Effector memory CD4-positive, alpha-beta T cell (primary cell): ENCODE data around the gene PSRC1.

Source experiments
- DNase-seq, 3 donors: peaks; one replicate each; pipeline ENCODE4 v3.0.0-alpha.2; 2020
- H3K27ac ChIP-seq: 2 replicates; pipeline ENCODE4 v1.7.0; 2013; ENCODE audit warnings: mild to moderate bottlenecking, low read length, moderate library complexity; ENCODE audit not compliant: insufficient read depth, poor library complexity, severe bottlenecking
- H3K27me3 ChIP-seq: replicated peaks from 2 replicates; pipeline ENCODE4 v1.7.0; 2013; ENCODE audit warnings: mild to moderate bottlenecking, low read length; ENCODE audit not compliant: insufficient read depth, control insufficient read depth, poor library complexity, severe bottlenecking
- H3K36me3 ChIP-seq: 2 replicates; pipeline ENCODE4 v1.7.0; 2013; ENCODE audit warnings: mild to moderate bottlenecking, low read length, moderate library complexity; ENCODE audit not compliant: control insufficient read depth, insufficient read depth
- H3K4me1 ChIP-seq: 2 replicates; pipeline ENCODE4 v1.7.0; 2013; ENCODE audit warnings: low read length, mild to moderate bottlenecking; ENCODE audit not compliant: control insufficient read depth, insufficient read depth, poor library complexity, severe bottlenecking
- H3K4me3 ChIP-seq: 2 replicates; pipeline ENCODE4 v1.7.0; 2013; ENCODE audit warnings: low read length, low read depth, mild to moderate bottlenecking; ENCODE audit not compliant: insufficient read depth, poor library complexity, severe bottlenecking
- H3K9me3 ChIP-seq: 2 replicates; pipeline ENCODE4 v1.7.0; 2013; ENCODE audit warnings: mild to moderate bottlenecking, low read length, moderate library complexity; ENCODE audit not compliant: control insufficient read depth

Gene PSRC1

DNA sequence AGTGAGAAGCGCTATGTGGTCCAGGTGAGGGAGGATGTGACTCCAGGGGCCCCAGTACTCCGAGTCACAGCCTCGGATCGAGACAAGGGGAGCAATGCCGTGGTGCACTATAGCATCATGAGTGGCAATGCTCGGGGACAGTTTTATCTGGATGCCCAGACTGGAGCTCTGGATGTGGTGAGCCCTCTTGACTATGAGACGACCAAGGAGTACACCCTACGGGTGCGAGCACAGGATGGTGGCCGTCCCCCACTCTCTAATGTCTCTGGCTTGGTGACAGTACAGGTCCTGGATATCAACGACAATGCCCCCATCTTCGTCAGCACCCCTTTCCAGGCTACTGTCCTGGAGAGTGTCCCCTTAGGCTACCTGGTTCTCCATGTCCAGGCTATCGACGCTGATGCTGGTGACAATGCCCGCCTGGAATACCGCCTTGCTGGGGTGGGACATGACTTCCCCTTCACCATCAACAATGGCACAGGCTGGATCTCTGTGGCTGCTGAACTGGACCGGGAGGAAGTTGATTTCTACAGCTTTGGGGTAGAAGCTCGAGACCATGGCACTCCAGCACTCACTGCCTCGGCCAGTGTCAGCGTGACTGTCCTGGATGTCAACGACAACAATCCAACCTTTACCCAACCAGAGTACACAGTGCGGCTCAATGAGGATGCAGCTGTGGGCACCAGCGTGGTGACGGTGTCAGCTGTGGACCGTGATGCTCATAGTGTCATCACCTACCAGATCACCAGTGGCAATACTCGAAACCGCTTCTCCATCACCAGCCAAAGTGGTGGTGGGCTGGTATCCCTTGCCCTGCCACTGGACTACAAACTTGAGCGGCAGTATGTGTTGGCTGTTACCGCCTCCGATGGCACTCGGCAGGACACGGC is 31.4 kb downstream of the PSRC1 start:
- Histone ChIP-seq H3K9me3 (no peaks in the 10 kb centered on the region), H3K27me3 (no peaks in the 10 kb centered on the region), H3K27ac (no peak overlapping the region), H3K4me1 (peaks cover 4% of the 10 kb centered on the region), H3K4me3 (no peak overlapping the region), H3K36me3 (no peaks in the 10 kb centered on the region)
- DNase-seq: no peak

DNA sequence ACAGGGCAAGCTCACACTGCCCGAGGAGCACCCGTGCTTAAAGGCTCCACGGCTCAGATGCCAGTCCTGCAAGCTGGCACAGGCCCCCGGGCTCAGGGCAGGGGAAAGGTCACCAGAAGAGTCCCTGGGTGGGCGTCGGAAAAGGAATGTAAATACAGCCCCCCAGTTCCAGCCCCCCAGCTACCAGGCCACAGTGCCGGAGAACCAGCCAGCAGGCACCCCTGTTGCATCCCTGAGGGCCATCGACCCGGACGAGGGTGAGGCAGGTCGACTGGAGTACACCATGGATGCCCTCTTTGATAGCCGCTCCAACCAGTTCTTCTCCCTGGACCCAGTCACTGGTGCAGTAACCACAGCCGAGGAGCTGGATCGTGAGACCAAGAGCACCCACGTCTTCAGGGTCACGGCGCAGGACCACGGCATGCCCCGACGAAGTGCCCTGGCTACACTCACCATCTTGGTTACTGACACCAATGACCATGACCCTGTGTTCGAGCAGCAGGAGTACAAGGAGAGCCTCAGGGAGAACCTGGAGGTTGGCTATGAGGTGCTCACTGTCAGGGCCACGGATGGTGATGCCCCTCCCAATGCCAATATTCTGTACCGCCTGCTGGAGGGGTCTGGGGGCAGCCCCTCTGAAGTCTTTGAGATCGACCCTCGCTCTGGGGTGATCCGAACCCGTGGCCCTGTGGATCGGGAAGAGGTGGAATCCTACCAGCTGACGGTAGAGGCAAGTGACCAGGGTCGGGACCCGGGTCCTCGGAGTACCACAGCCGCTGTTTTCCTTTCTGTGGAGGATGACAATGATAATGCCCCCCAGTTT is 32.3 kb downstream of the PSRC1 start:
- no peaks in the 10 kb centered on the region for H3K36me3 ChIP-seq
- H3K4me1 ChIP-seq: peaks cover 4% of the 10 kb centered on the region

DNA sequence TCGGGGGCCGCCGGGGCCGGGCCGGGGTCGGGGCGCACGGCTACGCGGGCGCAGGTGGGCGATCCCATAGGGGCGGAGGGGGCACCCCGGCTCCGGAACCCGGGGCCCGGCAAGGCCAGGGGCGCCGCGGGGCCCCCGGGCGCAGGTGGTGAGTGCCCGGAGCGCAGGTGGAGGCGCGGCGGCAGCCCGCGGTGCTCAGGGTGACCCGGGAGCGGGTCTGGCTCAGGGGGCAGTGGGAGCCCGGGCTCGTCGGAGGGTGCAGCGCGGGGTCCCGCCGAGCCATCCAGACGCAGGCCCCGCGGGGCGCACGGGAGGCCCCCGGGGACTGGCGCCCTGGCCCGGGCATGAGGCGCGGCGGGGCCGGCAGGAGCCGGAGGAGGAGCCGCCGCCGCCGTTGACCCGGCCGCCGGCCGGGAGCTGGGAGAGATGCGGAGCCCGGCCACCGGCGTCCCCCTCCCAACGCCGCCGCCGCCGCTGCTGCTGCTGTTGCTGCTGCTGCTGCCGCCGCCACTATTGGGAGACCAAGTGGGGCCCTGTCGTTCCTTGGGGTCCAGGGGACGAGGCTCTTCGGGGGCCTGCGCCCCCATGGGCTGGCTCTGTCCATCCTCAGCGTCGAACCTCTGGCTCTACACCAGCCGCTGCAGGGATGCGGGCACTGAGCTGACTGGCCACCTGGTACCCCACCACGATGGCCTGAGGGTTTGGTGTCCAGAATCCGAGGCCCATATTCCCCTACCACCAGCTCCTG is 33.1 kb downstream of the PSRC1 start:
- Histone ChIP-seq H3K27ac (no peak overlapping the region), H3K36me3 (no peaks in the 10 kb centered on the region), H3K27me3 (no peaks in the 10 kb centered on the region), H3K4me3 (peak overlapping the region; percentile 23), H3K4me1 (peaks cover 4% of the 10 kb centered on the region), H3K9me3 (no peaks in the 10 kb centered on the region)
- no peak for DNase-seq

More for the DNA sequence above, 32.3 kb downstream of the PSRC1 start:
- Histone ChIP-seq H3K4me3 (peak overlapping the region; percentile 23), H3K27ac (no peak overlapping the region), H3K9me3 (no peaks in the 10 kb centered on the region), H3K27me3 (no peaks in the 10 kb centered on the region)
- no peak for DNase-seq

DNA sequence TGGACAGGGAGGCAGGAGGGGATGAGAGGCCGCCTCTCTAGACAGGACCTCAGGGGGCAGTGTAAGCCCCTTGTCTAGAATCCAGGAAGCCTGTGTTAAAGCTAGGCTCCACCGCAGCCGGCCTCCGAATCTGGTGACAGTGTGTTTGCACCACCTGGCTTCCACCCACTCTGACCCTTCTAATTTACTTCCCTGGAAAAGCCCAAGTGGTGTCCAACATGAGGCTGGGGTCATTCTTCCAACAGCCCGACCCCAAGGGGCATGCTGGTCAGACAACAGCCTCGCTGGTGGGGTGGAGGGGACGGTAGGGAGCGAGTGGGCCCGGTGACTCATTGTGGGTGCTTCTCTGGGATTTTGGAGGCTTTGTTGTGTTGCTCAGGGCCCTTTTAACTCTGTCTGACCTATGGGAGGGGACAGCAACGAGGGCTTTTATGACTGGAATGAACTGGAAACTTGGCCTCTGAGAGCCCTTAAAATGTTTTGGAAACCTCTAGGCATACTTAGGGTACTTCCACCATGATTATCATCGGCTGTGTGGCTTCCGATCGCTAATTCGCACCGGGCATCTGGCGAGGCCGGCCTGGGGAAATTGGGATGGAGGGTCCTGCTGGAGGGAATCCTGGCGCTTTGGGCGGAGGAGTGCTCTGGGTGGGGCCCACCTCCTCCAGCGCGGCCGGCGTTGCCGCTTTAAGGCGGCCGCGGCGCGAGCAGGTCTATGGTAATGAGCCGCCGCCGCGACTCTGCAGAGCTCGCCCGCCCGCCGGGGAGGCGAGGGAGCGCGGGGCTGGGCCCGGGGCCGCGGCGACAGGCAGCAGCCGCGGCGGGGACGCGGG is 33.9 kb downstream of the PSRC1 start, which contains the start of gene CELSR2:
CELSR2 (plus strand) TSS at position 743 of the 833 bp plus-strand sequence. CDS start 541 bp downstream, outside the sequence.
- no peaks in the 10 kb centered on the region for H3K27me3 ChIP-seq

DNA sequence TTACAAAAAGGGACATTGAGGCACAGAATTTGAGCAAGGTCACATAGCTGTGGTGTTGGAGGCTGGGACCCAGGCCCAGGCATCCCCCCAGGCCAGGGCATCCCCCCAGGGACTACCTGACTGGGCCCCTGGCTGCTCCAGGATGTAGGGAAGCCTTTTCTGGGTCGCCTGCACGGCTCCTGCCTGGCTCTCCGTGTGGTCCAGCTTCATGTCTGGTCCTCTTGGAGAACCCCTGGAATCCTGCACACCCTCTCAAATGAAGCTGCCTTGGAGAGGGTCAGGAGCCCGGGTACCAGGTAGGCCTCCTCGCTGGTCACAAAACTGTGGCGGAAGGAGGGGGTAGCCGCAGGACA is 34.5 kb downstream of the PSRC1 start:
- Histone ChIP-seq H3K9me3 (no peaks in the 10 kb centered on the region), H3K27ac (no peak overlapping the region), H3K4me3 (no peak overlapping the region), H3K36me3 (no peaks in the 10 kb centered on the region), H3K4me1 (peaks cover 4% of the 10 kb centered on the region), H3K27me3 (no peaks in the 10 kb centered on the region)
- DNase-seq: no peak

More for the DNA sequence above, 33.9 kb downstream of the PSRC1 start, which contains the start of gene CELSR2:
- Histone ChIP-seq H3K4me3 (peak within 1 kb of the TSS; percentile 28), H3K4me1 (peaks cover 4% of the 10 kb centered on the region), H3K27ac (no peak within 1 kb of the TSS), H3K36me3 (no peaks in the 10 kb centered on the region), H3K9me3 (no peaks in the 10 kb centered on the region)
- peak; percentile 24 to 41 (median 35) for DNase-seq

DNA sequence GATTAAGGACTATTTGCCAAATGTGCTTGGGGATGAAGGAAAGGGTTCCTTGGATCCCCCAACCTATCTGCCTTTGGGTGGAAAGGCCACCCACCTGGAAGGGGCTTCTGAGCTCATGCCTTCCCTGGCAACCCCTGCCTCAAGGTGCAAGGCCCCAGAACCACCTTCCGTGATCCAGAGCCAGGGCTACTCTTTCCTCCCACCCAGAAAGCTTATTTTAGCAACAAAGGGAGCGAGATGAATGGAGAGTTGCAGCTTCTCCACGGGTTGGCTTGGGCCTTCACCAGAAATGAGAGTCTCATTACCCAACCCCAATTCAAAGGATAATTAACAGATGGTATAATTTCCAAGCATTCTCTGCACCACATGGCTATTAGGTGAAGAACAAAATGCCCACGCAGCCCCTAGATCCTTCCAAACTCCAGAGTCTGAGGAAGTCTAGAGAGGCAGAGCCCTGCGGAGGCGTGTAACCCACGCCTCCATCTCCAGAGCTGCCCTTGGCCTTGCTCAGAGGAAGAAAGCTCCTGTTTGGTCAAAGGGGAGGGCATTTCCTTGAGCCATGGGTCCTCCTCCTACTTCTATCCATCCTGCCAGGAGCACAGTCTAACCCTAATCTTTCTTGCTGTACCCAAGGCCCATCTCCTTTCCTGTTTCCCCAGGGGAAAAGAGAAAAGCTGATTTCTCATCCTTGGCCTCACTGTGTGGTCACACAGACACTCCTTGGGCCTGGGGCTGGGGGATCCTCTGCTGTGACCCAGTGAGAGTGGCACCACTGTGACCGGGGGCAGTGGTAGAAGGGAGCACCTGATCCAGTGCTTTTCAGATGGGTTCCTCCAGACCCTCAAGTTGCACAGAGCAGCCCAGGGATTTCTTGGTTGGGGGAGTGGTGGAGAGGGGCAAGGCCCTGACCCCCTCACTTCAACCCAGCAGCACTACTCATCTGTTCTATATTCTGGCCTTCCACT is 35.3 kb downstream of the PSRC1 start:
- DNase-seq: no peak
- H3K36me3 ChIP-seq: no peaks in the 10 kb centered on the region
- peaks cover 4% of the 10 kb centered on the region for H3K4me1 ChIP-seq
- no peaks in the 10 kb centered on the region for H3K9me3 ChIP-seq
- no peak overlapping the region for H3K4me3 ChIP-seq
- no peaks in the 10 kb centered on the region for H3K27me3 ChIP-seq
- no peak overlapping the region for H3K27ac ChIP-seq

DNA sequence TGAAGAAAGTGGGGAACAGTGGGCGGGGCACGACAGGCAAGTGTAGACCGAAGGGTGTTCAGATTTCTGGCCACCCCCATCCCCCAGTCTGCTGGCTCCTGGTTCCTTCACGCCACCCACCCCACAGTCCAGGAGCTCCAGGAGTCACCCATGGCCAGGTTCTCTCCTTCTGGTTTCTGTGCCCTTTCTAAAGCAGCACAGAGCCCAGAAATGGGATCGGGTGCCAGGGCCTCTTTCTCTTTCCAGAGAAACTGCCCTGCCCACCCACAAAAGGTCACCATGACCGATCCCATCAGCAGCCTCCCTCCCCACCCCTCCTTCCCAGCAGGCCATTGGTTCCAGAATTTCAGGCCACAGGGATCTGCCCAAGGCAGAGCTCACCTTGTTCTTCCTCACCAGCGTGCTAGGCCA is 36.8 kb downstream of the PSRC1 start:
- peaks cover 8% of the 10 kb centered on the region for H3K4me1 ChIP-seq
- no peak for DNase-seq
- no peak overlapping the region for H3K27ac ChIP-seq
- H3K4me3 ChIP-seq: no peak overlapping the region
- no peaks in the 10 kb centered on the region for H3K9me3 ChIP-seq
- H3K36me3 ChIP-seq: no peaks in the 10 kb centered on the region
- H3K27me3 ChIP-seq: no peaks in the 10 kb centered on the region

DNA sequence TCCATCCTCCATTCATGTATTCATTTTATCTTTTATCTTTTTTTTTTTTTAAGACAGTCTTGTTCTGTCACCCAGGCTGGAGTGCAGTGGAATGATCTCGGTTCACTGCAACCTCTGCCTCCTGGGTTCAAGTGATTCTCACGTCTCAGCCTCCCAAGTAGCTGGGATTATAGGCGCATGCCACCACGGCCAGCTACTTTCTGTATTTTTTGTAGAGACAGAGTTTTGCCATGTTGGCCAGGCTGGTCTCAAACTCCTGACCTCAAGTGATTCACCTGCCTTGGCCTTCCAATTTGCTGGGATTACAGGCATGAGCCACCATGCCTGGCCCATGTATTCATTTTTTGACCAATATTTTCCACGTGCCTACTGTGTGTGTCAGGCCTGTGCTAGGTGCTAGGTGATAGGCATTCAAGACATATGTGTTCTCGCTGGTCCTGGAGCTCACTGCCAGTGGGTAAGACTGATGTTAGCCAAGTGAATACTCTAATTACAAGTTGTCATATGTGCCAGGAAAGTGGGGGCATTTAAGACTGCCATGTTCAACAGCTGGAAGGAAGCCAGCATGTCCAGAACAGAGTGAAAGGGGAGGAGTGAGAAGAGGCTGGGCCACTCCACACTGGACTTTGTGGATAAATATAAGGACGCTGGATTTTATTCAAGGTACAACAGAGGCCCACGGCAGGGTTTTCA is 38.9 kb downstream of the PSRC1 start:
- Histone ChIP-seq H3K4me1 (peaks cover 6% of the 10 kb centered on the region), H3K27ac (no peak overlapping the region), H3K36me3 (no peaks in the 10 kb centered on the region), H3K27me3 (no peaks in the 10 kb centered on the region), H3K4me3 (no peak overlapping the region), H3K9me3 (no peaks in the 10 kb centered on the region)
- no peak for DNase-seq
